PC-3 (cell line): ENCODE measurements around the gene LMOD3. TPM values are rescaled to one million over a fixed set of nuclear protein-coding genes. Genes with fewer than 3 reads are reported as not detected.

Experiments used
- ATAC-seq: fragments of 200-7000 bp; cut with Tn5 transposase; 2 replicates; pipeline ENCODE4 v1.9.1; 2020; ENCODE audit warnings: mild to moderate bottlenecking, moderate library complexity
- BruUV-seq: library from RNA; stranded (reverse); fragments of 400-500 nt; replicated peaks from 2 replicates; lab custom pipeline; 2021; lab: Mats Ljungman, UMichigan
- CTCF ChIA-PET: fragments of 300-600 bp; sonication (Branson Sonifier 250); formaldehyde crosslinking; loops from one replicate; lab custom pipeline; 2022; ENCODE audit warnings: antibody characterized with exemption; lab: Charles Lee
- POLR2A ChIA-PET: fragments of 300-600 bp; sonication (Branson Sonifier 250); formaldehyde crosslinking; loops from one replicate; lab custom pipeline; 2022; ENCODE audit warnings: antibody characterized with exemption; ENCODE audit not compliant: unreplicated experiment; lab: Charles Lee
- DNase-seq: peaks from one replicate; pipeline ENCODE4 v3.0.0-alpha.2; 2015
- H2AFZ ChIP-seq: fragments of 300-600 bp; sonication (generic); 2 replicates; pipeline ENCODE4 v1.6.0; 2016; ENCODE audit warnings: antibody characterized with exemption, low read length
- H3F3A ChIP-seq: fragments of 300-600 bp; sonication (generic); one replicate; pipeline ENCODE4 v1.6.0; 2017; ENCODE audit warnings: antibody characterized with exemption, low read length, control low read depth, mild to moderate bottlenecking; ENCODE audit not compliant: unreplicated experiment
- H3K27ac ChIP-seq: fragments of 300-600 bp; sonication (generic); 2 replicates; pipeline ENCODE4 v1.5.1; 2016; ENCODE audit warnings: mild to moderate bottlenecking, low read length
- H3K27me3 ChIP-seq: fragments of 300-600 bp; sonication (generic); 2 replicates; pipeline ENCODE4 v1.6.1; 2016; ENCODE audit warnings: low read length, mixed read lengths
- H3K36me3 ChIP-seq: fragments of 300-600 bp; sonication (generic); 2 replicates; pipeline ENCODE4 v1.6.1; 2016; ENCODE audit warnings: low read depth, mixed run types, low read length, mixed read lengths
- H3K4me1 ChIP-seq: fragments of 300-600 bp; sonication (generic); 2 replicates; pipeline ENCODE4 v1.5.1; 2016; ENCODE audit warnings: low read length; ENCODE audit not compliant: insufficient read depth
- H3K4me2 ChIP-seq: fragments of 300-600 bp; sonication (generic); 2 replicates; pipeline ENCODE4 v1.6.0; 2016; ENCODE audit warnings: low read length
- H3K4me3 ChIP-seq: fragments of 300-600 bp; sonication (generic); 2 replicates; pipeline ENCODE4 v1.5.1; 2016; ENCODE audit warnings: mild to moderate bottlenecking, low read length, mixed read lengths
- H3K79me2 ChIP-seq: fragments of 300-600 bp; sonication (generic); 2 replicates; pipeline ENCODE4 v1.6.1; 2017; ENCODE audit warnings: low read length, mixed read lengths
- H3K9ac ChIP-seq: fragments of 300-600 bp; sonication (generic); 2 replicates; pipeline ENCODE4 v1.6.0; 2016; ENCODE audit warnings: mild to moderate bottlenecking, low read length
- H3K9me2 ChIP-seq: fragments of 300-600 bp; sonication (generic); replicated peaks from 2 replicates; pipeline ENCODE4 v1.6.1; 2016; ENCODE audit warnings: mixed run types, low read length, mixed read lengths
- H3K9me3 ChIP-seq: fragments of 300-600 bp; sonication (generic); 2 replicates; pipeline ENCODE4 v1.6.1; 2016; ENCODE audit warnings: low read length, mixed read lengths
- H4K20me1 ChIP-seq: fragments of 300-600 bp; sonication (generic); 2 replicates; pipeline ENCODE4 v1.6.1; 2016; ENCODE audit warnings: low read length, mixed read lengths
- EZH2 ChIP-seq: fragments of 300-600 bp; sonication (generic); IDR thresholded peaks from one replicate; pipeline ENCODE4 v1.6.1; 2017; ENCODE audit warnings: antibody characterized with exemption, mild to moderate bottlenecking, low read length; ENCODE audit not compliant: unreplicated experiment
- EZH2phosphoT487 ChIP-seq: fragments of 300-600 bp; sonication (generic); IDR thresholded peaks from 2 replicates; pipeline ENCODE4 v1.6.1; 2018; ENCODE audit warnings: mild to moderate bottlenecking, antibody characterized with exemption, low read length, borderline replicate concordance
- intact Hi-C: fragments of 100-400 bp; cut with micrococcal nuclease; formaldehyde crosslinking; loops from 2 replicates; pipeline ENCODE4 v1.9.0; 2023
- total RNA-seq: library from RNA; depleted of rRNA; stranded (reverse); fragments of >200 nt; gene quantifications from 2 replicates; pipeline ENCODE4 v1.2.3, GENCODE V29; 2014
- TF ChIP-seq, protein P1 (sequence below): fragments of 300-600 bp; sonication (generic); conservative IDR thresholded peaks from 2 replicates; pipeline ENCODE4 v1.5.1; 2017; ENCODE audit warnings: antibody characterized with exemption, low read depth, mild to moderate bottlenecking, low read length

LMOD3 gene
- total RNA-seq, 1 experiment from 2014 or later = not detected

DNA sequence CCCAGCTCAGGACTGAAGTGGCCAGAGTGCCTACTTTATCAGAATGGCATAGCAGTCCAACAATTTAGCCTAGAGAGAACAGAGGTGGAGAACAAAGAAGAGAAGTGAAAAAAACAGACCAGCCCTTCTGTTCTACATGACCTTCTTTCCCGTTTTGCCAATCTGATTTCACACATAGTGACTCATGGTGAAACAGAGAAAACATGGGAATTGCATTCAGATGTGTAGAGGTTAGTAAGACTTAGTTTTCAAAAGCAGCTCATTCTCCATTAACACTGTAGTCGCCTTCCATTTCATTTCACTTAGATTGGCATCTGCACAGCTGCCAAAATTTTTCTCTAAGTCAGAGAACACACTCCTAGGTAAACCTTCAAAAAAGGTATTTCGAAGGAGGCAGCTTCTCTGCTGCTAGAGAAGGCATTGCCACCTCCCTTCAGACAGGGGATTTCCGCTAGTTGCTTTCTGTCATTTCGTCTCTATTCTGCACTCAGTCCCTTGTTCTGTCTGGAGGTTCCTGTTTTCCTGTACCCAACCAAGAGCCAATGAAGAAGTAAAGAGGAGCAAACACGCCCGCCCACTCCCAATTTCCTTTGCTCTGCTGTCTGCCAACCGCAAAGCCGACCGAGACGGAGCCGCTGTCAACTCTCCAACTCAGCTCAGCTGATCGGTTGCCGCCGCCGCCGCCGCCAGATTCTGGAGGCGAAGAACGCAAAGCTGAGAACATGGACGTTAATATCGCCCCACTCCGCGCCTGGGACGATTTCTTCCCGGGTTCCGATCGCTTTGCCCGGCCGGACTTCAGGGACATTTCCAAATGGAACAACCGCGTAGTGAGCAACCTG, 37.8 kb downstream of the LMOD3 start, which contains the start of gene ARL6IP5:
ARL6IP5 (plus strand) TSS at position 612 of the 842 bp plus-strand sequence; CDS start at position 723, 111 bp downstream.
- DNase-seq (peak; percentile 74), ATAC-seq (peak; percentile 43)
- Histone ChIP-seq H3K79me2 (peaks cover 43% of the 10 kb centered on the region), H2AFZ (peak within 1 kb of the TSS; percentile 90), H3K27me3 (no peaks in the 10 kb centered on the region), H3K4me1 (peaks cover 37% of the 10 kb centered on the region), H3K4me3 (peak within 1 kb of the TSS; percentile 85), H3K9me2 (no peaks in the 10 kb centered on the region), H3K27ac (peak within 1 kb of the TSS; percentile 99), H3K4me2 (peak within 1 kb of the TSS; percentile 99), H4K20me1 (no peaks in the 10 kb centered on the region), H3K9ac (peak within 1 kb of the TSS; percentile 94), H3K9me3 (no peaks in the 10 kb centered on the region), H3F3A (no peaks in the 10 kb centered on the region), H3K36me3 (no peaks in the 10 kb centered on the region)
- CTCF ChIA-PET = no interaction called here
- TF ChIP-seq, protein P1, sequence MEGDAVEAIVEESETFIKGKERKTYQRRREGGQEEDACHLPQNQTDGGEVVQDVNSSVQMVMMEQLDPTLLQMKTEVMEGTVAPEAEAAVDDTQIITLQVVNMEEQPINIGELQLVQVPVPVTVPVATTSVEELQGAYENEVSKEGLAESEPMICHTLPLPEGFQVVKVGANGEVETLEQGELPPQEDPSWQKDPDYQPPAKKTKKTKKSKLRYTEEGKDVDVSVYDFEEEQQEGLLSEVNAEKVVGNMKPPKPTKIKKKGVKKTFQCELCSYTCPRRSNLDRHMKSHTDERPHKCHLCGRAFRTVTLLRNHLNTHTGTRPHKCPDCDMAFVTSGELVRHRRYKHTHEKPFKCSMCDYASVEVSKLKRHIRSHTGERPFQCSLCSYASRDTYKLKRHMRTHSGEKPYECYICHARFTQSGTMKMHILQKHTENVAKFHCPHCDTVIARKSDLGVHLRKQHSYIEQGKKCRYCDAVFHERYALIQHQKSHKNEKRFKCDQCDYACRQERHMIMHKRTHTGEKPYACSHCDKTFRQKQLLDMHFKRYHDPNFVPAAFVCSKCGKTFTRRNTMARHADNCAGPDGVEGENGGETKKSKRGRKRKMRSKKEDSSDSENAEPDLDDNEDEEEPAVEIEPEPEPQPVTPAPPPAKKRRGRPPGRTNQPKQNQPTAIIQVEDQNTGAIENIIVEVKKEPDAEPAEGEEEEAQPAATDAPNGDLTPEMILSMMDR = no peak
- no peak for TF ChIP-seq EZH2phosphoT487
- no peak for TF ChIP-seq EZH2
- POLR2A ChIA-PET = interaction anchor here (1.0 kb wide), 1 partner anchor 32 kb away, joined by 6 read pairs; no protein-coding TSS in a partner anchor
- intact Hi-C loops = loop anchor here (5.0 kb wide), 1 partner anchor 32 kb away; the partner anchor contains the start of gene TMF1
- BruUV-seq = no TSS peak

DNA sequence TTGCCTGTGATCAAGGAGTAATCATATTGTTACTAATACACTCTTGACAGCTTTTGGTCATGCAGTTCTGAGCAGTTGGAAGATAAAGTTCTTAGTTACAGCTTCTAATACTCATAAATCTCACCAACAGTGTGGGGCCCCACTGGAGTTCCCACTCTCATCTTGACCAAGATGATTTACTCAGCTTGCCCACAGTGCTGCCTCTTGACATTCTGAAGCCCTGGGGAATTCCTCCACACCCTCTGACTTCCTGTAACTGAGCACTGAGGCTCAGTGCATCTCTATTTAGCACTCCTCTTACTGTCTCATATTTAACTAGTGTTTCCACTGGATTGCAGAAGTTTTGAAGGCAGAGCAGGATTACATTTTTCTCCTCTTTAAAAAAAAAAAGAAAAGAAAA, 39.6 kb downstream of the LMOD3 start:
- no peak overlapping the region for H3K27ac ChIP-seq
- no peak overlapping the region for H3K4me2 ChIP-seq
- H2AFZ ChIP-seq = no peak overlapping the region
- no peaks in the 10 kb centered on the region for H3K27me3 ChIP-seq
- H3K36me3 ChIP-seq = no peaks in the 10 kb centered on the region
- DNase-seq (no peak), ATAC-seq (no peak)
- H4K20me1 ChIP-seq = 0 out of 2 replicates have a peak, but pooled peaks cover 4% of the 10 kb centered on the region
- ChIA-PET POLR2A (no interaction called here), CTCF (no interaction called here)
- H3K79me2 ChIP-seq = peaks cover 43% of the 10 kb centered on the region
- peaks cover 38% of the 10 kb centered on the region for H3K4me1 ChIP-seq
- H3K9me3 ChIP-seq = no peaks in the 10 kb centered on the region
- intact Hi-C loops = no loop called here
- H3K9me2 ChIP-seq = no peaks in the 10 kb centered on the region
- H3F3A ChIP-seq = no peaks in the 10 kb centered on the region
- no peak overlapping the region for H3K9ac ChIP-seq
- TF ChIP-seq, protein P1 = no peak
- TF ChIP-seq EZH2phosphoT487 = no peak
- no peak for TF ChIP-seq EZH2
- no TSS peak for BruUV-seq
- H3K4me3 ChIP-seq = no peak overlapping the region

DNA sequence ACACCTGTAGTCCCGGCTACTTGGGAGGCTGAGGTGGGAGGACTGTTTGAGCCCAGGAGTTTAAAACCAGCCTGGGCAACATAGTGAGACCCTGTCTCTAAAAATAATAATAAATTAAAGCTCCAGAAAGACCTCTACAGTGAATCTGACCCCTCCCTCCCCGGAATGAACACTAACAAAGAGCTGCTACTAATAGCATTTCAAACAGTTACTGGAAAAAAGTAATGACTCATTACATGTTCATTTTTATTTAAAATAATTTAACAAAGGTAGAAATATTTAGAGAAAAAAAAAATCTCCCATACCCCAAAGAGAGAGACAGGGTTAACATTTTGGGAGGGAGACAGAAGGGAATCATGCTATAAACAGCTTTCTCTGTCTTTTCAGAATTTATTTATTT, 40.0 kb downstream of the LMOD3 start:
- Histone ChIP-seq H3K9me2 (no peaks in the 10 kb centered on the region), H3K4me2 (no peak overlapping the region), H3K27me3 (no peaks in the 10 kb centered on the region), H3K79me2 (peaks cover 43% of the 10 kb centered on the region), H3F3A (no peaks in the 10 kb centered on the region), H3K9me3 (no peaks in the 10 kb centered on the region), H4K20me1 (0 out of 2 replicates have a peak, but pooled peaks cover 4% of the 10 kb centered on the region), H3K4me1 (peaks cover 34% of the 10 kb centered on the region), H3K4me3 (no peak overlapping the region), H3K9ac (no peak overlapping the region), H3K27ac (no peak overlapping the region), H2AFZ (no peak overlapping the region), H3K36me3 (no peaks in the 10 kb centered on the region)
- DNase-seq (no peak), ATAC-seq (no peak)
- TF ChIP-seq, protein P1 = no peak
- TF ChIP-seq EZH2phosphoT487 (no peak), EZH2 (no peak)
- intact Hi-C loops = no loop called here
- no TSS peak for BruUV-seq
- ChIA-PET CTCF (no interaction called here), POLR2A (no interaction called here)
